Measurements from ENCODE around the gene KLK12. TPM values are rescaled to one million over a fixed set of nuclear protein-coding genes. Genes with fewer than 3 reads are reported as not detected.

The KLK12 gene
- polyA plus RNA-seq, 1 donor from 2014 or later: not detected

DNA sequence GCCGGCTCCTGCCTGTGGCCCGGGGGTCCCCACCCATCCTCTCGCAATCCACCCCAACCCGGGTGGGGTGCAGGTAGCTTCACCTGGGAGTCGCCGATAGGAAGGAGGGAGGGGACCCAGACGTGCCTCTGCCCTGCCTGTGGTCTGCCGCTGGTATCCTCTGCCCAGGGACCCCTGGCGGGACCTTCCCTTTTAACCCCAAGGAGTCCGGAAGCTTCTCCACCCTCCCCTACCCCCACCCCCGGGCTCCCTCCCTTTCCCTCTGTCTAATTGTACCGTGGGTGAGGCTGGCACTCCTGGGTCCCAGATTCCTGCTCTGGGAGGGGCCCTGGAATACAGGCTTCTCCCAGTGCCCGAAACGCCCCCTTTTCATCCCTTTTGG, 15.3 kb downstream of the KLK12 start, which contains the start of gene KLK10:
TSS of gene KLK10 (minus strand) at position 166 of the 382 bp plus-strand sequence. CDS start 579 bp downstream, outside the sequence.
- no peaks in the 10 kb centered on the region for H3K9me2 ChIP-seq (ENCODE audit: insufficient read depth, low read length)
- H2AFZ ChIP-seq (ENCODE audit: low read depth, low read length): no peak within 1 kb of the TSS
- H3K27ac ChIP-seq (ENCODE audit: low read length): no peak within 1 kb of the TSS
- no peaks in the 10 kb centered on the region for H3K36me3 ChIP-seq (ENCODE audit: insufficient read depth, low read length)
- H4K20me1 ChIP-seq (ENCODE audit: insufficient read depth): no peaks in the 10 kb centered on the region
- H3K9me3 ChIP-seq (ENCODE audit: low read length): no peaks in the 10 kb centered on the region
- H3K27me3 ChIP-seq (ENCODE audit: insufficient read depth, low read depth, low read length): peaks cover 53% of the 10 kb centered on the region
- H3K79me2 ChIP-seq (replicated peaks; ENCODE audit: insufficient read depth, low read length): no peaks in the 10 kb centered on the region
- TF ChIP-seq SMC3 (conservative IDR thresholded peaks at IDR 0.05; ENCODE audit: poor library complexity): no peak
- TF ChIP-seq, protein P1, sequence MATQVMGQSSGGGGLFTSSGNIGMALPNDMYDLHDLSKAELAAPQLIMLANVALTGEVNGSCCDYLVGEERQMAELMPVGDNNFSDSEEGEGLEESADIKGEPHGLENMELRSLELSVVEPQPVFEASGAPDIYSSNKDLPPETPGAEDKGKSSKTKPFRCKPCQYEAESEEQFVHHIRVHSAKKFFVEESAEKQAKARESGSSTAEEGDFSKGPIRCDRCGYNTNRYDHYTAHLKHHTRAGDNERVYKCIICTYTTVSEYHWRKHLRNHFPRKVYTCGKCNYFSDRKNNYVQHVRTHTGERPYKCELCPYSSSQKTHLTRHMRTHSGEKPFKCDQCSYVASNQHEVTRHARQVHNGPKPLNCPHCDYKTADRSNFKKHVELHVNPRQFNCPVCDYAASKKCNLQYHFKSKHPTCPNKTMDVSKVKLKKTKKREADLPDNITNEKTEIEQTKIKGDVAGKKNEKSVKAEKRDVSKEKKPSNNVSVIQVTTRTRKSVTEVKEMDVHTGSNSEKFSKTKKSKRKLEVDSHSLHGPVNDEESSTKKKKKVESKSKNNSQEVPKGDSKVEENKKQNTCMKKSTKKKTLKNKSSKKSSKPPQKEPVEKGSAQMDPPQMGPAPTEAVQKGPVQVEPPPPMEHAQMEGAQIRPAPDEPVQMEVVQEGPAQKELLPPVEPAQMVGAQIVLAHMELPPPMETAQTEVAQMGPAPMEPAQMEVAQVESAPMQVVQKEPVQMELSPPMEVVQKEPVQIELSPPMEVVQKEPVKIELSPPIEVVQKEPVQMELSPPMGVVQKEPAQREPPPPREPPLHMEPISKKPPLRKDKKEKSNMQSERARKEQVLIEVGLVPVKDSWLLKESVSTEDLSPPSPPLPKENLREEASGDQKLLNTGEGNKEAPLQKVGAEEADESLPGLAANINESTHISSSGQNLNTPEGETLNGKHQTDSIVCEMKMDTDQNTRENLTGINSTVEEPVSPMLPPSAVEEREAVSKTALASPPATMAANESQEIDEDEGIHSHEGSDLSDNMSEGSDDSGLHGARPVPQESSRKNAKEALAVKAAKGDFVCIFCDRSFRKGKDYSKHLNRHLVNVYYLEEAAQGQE (IDR thresholded peaks at IDR 0.05; ENCODE audit: borderline replicate concordance): no peak
- peak within 1 kb of the TSS; percentile 65 for H3K4me3 ChIP-seq (ENCODE audit: low read length)
- no peaks in the 10 kb centered on the region for H3F3A ChIP-seq (ENCODE audit: insufficient read depth, low read length, poor library complexity, severe bottlenecking)
- peak within 1 kb of the TSS; percentile 12 for H3K9ac ChIP-seq (ENCODE audit: low read length)
- peak within 1 kb of the TSS; percentile 27 for H3K4me2 ChIP-seq (ENCODE audit: low read length)

DNA sequence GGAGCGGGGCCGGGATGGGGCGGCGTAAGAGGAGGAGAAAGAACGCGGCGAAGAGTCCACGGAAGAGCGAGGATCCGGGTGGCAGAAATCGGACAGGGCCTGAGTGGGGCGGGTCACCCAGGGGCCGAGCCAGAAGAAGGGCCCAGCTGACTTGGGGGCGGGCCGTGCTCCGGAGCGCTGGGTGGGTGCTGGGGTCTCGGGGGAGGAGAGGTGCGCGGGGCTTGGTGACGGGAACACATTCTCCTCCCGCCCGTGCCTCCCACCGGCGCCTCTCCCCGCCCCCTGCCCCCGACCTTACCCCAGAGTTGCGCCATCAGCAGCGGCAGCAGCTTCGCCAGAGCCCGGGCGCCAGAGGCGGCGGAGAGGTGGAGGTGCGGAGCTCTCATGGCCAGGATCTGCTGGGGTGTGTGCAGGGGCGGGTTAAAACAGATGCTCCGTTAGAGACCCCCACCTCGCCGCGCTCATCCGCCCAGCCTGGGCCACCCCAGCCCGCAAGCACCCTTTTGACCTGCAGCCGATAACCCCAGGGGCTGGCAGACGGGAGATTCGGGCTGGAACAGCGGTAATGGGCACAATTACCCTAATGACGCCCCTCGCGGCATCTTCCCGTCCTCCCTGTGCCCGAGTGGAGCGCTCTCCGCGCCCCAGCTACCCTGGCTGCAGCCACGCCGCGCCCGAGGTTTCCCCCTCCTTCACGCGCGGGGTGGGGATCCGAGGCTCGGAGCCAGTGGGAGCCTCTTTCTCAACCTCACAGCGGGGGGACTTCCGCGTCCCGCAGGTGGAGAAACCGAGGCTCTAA, 15.9 kb downstream of the KLK12 start:
- TF ChIP-seq POLR2AphosphoS5 (IDR thresholded peaks at IDR 0.05) (no peak), EZH2 (IDR thresholded peaks at IDR 0.05; ENCODE audit: borderline replicate concordance, insufficient read depth, low read length, poor library complexity, severe bottlenecking) (peak; percentile 17)
- TF ChIP-seq, protein P1 (IDR thresholded peaks at IDR 0.05; ENCODE audit: borderline replicate concordance): no peak
- H3K79me2 ChIP-seq (replicated peaks; ENCODE audit: insufficient read depth, low read length): no peaks in the 10 kb centered on the region
- H3K9me2 ChIP-seq (ENCODE audit: insufficient read depth, low read length): no peaks in the 10 kb centered on the region
- H4K20me1 ChIP-seq (ENCODE audit: insufficient read depth): no peaks in the 10 kb centered on the region
- H3K27me3 ChIP-seq (ENCODE audit: insufficient read depth, low read depth, low read length): peaks cover 53% of the 10 kb centered on the region
- no peaks in the 10 kb centered on the region for H3K36me3 ChIP-seq (ENCODE audit: insufficient read depth, low read length)
- peak overlapping the region; percentile 27 for H3K4me2 ChIP-seq (ENCODE audit: low read length)
- no peak overlapping the region for H3K27ac ChIP-seq (ENCODE audit: low read length)
- H3K9me3 ChIP-seq (ENCODE audit: low read length): no peaks in the 10 kb centered on the region
- H2AFZ ChIP-seq (ENCODE audit: low read depth, low read length): no peak overlapping the region
- peak overlapping the region; percentile 12 for H3K9ac ChIP-seq (ENCODE audit: low read length)
- H3K4me3 ChIP-seq (ENCODE audit: low read length): peak overlapping the region; percentile 65
- no peaks in the 10 kb centered on the region for H3F3A ChIP-seq (ENCODE audit: insufficient read depth, low read length, poor library complexity, severe bottlenecking)

All from neural cell (in vitro differentiated cells).